Dedifferentiated amniotic fluid mesenchymal stem cell (primary cell): ENCODE data around the gene CDC37L1.
"Not testable (repeated sequence)": the region's sequence is repeated elsewhere in the genome, so short reads cannot be mapped to it uniquely, and the experiment has no call there.

ENCODE experiments used
- DNase-seq: peaks from one replicate; pipeline ENCODE4 v3.0.0-alpha.2; 2016; ENCODE audit errors: extremely low spot score

Gene CDC37L1

DNA sequence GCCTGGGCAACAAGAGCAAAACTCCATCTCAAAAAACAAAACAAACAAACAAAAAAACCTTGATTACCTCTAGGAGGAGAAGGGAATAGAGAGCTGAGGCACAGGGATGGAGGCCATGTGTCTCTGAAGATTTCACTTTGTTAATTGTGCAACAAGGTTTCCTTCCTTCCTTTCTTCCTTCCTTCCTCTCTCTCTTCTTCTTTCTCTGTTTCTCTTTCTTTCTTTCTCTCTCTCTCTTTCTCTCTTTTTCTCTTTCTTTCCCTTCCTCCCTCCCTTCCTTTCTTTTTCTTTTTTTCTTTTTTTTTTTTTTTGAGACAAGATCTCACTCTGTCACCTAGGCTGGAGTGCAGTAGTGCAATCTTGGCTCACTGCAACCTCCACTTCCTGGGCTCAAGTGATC lies 75.2 kb downstream of the CDC37L1 start:
- DNase-seq, result not testable (repeated sequence)

DNA sequence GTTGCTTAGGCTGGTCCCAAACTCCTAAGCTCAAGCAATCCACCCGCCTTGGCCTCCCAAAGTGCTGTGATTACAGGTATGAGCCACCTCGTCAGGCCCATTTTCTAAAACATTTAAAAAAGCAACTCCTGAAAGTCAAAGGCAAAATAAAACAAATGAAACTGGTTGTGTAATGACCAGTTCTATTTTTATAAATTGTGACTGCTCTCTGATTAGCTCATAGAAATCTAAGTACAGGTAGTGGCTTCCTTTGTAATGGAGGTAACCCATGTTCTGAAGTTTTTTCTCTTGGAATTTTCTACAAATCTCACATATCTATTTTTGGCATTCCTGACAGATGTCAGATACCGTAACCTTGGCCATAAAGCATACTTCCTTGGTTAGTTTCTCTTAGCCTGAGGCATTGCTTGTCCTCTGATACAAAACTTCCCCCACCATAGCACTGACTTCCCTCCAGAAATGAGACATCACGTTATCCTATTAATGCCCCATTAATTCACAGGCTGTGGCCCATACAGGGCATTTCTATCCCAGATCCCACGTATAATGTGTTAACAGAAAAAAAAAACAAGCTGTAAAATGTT lies 75.7 kb downstream of the CDC37L1 start:
- no peak for DNase-seq

DNA sequence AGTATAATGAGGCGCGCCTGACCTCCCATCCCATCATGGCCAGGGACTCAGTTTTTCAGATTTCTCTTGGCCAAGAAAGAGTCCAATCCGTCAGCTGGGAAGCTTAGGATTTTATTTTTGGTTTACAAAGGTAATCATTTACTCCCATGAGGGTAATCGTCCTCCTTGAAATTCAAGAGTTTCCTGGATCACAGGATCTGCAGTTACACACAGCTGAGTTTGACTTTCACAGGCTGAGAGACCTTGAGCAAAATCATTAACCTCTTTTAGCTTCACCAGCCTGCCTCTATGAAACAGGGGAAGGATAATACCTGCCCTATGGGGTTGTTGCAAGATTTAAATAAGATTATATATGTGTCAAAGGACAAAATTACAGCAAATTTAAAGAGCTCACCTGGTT lies 77.1 kb downstream of the CDC37L1 start:
- DNase-seq, result no peak
